ENCODE data around the gene PTPRG. TPM values are rescaled to one million over a fixed set of nuclear protein-coding genes. Genes with fewer than 3 reads are reported as not detected.

PTPRG gene
- total and polyA plus RNA-seq, 2 of the 13 experiments (the other 11 are each of a cell fraction or from before 2014, with no cell fraction given) = 8.0 to 25.3 TPM

DNA sequence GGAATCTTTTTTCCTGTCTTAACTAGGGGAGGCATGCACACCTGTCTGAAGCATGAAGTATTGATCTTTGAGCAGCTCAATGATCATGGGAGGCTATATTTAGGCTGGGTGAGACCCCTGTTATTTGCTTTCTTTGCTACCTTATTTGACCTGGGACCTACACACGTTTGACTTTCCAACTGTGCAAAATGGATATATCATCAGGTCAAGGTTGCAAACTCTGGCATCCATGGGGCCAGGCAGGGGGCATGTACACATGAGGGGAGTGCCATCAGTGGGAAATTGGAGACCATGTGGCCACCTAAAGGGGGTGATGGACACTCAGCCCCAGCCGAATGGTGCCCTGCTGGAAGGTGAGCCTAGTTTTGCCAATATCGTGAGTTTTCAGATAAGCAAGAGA lies 637.8 kb downstream of the PTPRG start (continued):
- TF ChIP-seq ZMYM4 (CRISPR knock-in tag; IDR thresholded peaks at IDR 0.05) (peak; percentile 77), HDAC1 (CRISPR knock-in tag; IDR thresholded peaks at IDR 0.05) (0 out of 2 replicates have a peak, but pooled peaks have one; percentile 22), HNF4A (CRISPR knock-in tag; IDR thresholded peaks at IDR 0.05) (peak; percentile 45), SMAD9 (CRISPR knock-in tag; IDR thresholded peaks at IDR 0.05) (no peak), ZNF784 (CRISPR knock-in tag; IDR thresholded peaks at IDR 0.05; ENCODE audit: borderline replicate concordance) (no peak), SOX6 (IDR thresholded peaks at IDR 0.05) (no peak), SOX6 (CRISPR knock-in tag; IDR thresholded peaks at IDR 0.05) (0 out of 2 replicates have a peak, but pooled peaks have one; percentile 12), ZNF124 (CRISPR knock-in tag; IDR thresholded peaks at IDR 0.05) (no peak), MEF2D (CRISPR knock-in tag; IDR thresholded peaks at IDR 0.05) (peak; percentile 98)

DNA sequence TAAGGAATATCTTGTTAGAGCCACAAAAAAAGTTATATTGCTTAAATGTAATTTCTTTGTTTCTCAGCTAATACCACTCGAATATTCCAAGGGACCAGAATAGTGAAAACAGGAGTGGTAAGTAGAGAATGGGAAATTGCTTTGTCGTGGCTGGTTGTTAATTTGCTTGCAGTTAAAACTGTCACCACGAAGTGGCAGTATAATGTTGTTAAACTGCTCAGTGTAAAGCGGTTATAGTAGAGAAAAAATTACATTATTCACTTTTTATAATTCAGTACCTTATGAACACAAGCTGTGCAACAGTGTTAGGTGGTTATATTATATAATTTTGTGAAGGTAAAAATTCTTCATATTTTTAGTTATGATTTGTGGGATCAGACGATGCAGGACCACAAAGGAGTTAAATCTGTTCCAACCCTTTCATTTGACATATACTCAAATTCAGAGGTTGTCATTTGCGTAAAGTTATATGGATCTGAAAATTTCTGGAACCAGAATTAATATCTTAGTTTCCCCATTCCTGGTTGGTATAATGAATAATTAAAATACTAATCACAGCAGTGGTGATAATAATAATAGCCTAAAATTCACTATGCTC lies 640.2 kb downstream of the PTPRG start:
- H3K79me2 ChIP-seq (ENCODE audit: insufficient read depth, low read length) = no peaks in the 10 kb centered on the region
- H3K4me1 ChIP-seq (ENCODE audit: insufficient read depth, low read length) = peaks cover 8% of the 10 kb centered on the region
- ATAC-seq = peak; percentile 65; the same call in 1 of the 3 replicates
- H3K4me3 ChIP-seq (replicated peaks in 1 of 3; ENCODE audit: insufficient read depth in 1 of 3, low read depth in 2 of 3, low read length in 3 of 3) = no peak overlapping the region
- ChIA-PET CTCF (ENCODE audit: low intra/inter-chr PET ratio, low total read pairs) (no interaction called here), POLR2A (no interaction called here)
- H2AFZ ChIP-seq (ENCODE audit: low read length) = no peak overlapping the region
- H3K4me2 ChIP-seq (ENCODE audit: low read depth, low read length) = no peak overlapping the region
- H4K20me1 ChIP-seq (ENCODE audit: insufficient read depth, low read length) = no peaks in the 10 kb centered on the region
- H3K36me3 ChIP-seq (replicated peaks in 1 of 2; ENCODE audit: control insufficient read depth in 1 of 2, insufficient read depth in 2 of 2, low read length in 2 of 2) = peaks cover 4 to 31% of the 10 kb centered on the region in 2 experiments; a peak in 4 of 5 replicates
- no peaks in the 10 kb centered on the region for H3K27me3 ChIP-seq (ENCODE audit: control insufficient read depth in 1 of 2, insufficient read depth in 2 of 2, low read length in 2 of 2)
- H3K9me3 ChIP-seq (ENCODE audit: low read length) = no peaks in the 10 kb centered on the region
- in situ Hi-C loops (cut with HindIII; ENCODE audit: extremely low pct_ligation_motif_present, low pct_unique_long_range_greater_than_20kb) = loop anchor here (10.0 kb wide), 1 partner anchor 353 kb away; no protein-coding TSS in a partner anchor
- no peak overlapping the region for H3K9ac ChIP-seq (ENCODE audit: insufficient read depth, low read depth, low read length)
- intact Hi-C loops (cut with micrococcal nuclease; ENCODE audit: unreplicated experiment) = loop anchor here (5.0 kb wide), 1 partner anchor 361 kb away; no protein-coding TSS in a partner anchor
- TF ChIP-seq, protein P1, sequence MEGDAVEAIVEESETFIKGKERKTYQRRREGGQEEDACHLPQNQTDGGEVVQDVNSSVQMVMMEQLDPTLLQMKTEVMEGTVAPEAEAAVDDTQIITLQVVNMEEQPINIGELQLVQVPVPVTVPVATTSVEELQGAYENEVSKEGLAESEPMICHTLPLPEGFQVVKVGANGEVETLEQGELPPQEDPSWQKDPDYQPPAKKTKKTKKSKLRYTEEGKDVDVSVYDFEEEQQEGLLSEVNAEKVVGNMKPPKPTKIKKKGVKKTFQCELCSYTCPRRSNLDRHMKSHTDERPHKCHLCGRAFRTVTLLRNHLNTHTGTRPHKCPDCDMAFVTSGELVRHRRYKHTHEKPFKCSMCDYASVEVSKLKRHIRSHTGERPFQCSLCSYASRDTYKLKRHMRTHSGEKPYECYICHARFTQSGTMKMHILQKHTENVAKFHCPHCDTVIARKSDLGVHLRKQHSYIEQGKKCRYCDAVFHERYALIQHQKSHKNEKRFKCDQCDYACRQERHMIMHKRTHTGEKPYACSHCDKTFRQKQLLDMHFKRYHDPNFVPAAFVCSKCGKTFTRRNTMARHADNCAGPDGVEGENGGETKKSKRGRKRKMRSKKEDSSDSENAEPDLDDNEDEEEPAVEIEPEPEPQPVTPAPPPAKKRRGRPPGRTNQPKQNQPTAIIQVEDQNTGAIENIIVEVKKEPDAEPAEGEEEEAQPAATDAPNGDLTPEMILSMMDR (CRISPR knock-in tag; IDR thresholded peaks at IDR 0.05) = peak; percentile 56
- TF ChIP-seq STAG1 (CRISPR knock-in tag; IDR thresholded peaks at IDR 0.05) (peak; percentile 50), FUBP1 (CRISPR knock-in tag; IDR thresholded peaks at IDR 0.05; ENCODE audit: borderline replicate concordance) (no peak)
- DNase-seq (ENCODE audit: low spot score) = peak; percentile 15
- WGBS (ENCODE audit: low lambda C conversion rate) = 53% methylated on average over 6 of the region's 6 CpGs
- H3K27ac ChIP-seq (ENCODE audit: extremely low read length, insufficient read depth, low read length) = no peak overlapping the region
- no TSS peak for BruUV-seq (replicated peaks)
- peak; percentile 81 for FAIRE-seq

All from HepG2 (cell line).